Coronary artery (tissue), 2 donors: ENCODE measurements around the gene SLIT3.

Source experiments
- DNase-seq: peaks from one replicate; pipeline ENCODE4 v3.0.0-alpha.2; 2017; ENCODE audit warnings: low spot score
- H3K27ac ChIP-seq, 2 donors: fragments of 200-600 bp; sonication (generic); one replicate each; pipeline ENCODE4 v1.5.1; 2016 to 2019
- H3K4me3 ChIP-seq: fragments of 200-600 bp; sonication (generic); 2 replicates; pipeline ENCODE4 v1.5.1; 2016; ENCODE audit warnings: mild to moderate bottlenecking, moderate library complexity
- CTCF ChIP-seq: fragments of 200-600 bp; sonication (generic); IDR thresholded peaks from one replicate; pipeline ENCODE4 v1.5.1; 2019; ENCODE audit warnings: antibody characterized with exemption

The SLIT3 gene

GRCh38 chr5:169307646-169308045 is 6.7 kb upstream of the SLIT3 start:
- Histone ChIP-seq H3K4me3 (no peak overlapping the region), H3K27ac (no peak overlapping the region)
- DNase-seq = no peak
- no peak for TF ChIP-seq CTCF

GRCh38 chr5:169305366-169305765 is 4.4 kb upstream of the SLIT3 start:
- DNase-seq = no peak
- no peak overlapping the region for H3K27ac ChIP-seq
- no peak for TF ChIP-seq CTCF
- no peak overlapping the region for H3K4me3 ChIP-seq

GRCh38 chr5:169304175-169304574 is 3.2 kb upstream of the SLIT3 start:
- Histone ChIP-seq H3K27ac (no peak overlapping the region), H3K4me3 (no peak overlapping the region)
- TF ChIP-seq CTCF = no peak
- DNase-seq = no peak

GRCh38 chr5:169303119-169303515 is 2.2 kb upstream of the SLIT3 start:
- TF ChIP-seq CTCF = no peak
- Histone ChIP-seq H3K27ac (no peak overlapping the region), H3K4me3 (no peak overlapping the region)
- no peak for DNase-seq

- Histone ChIP-seq H3K4me3 (peak overlapping the region; percentile 18), H3K27ac (peak overlapping the region in 1 of 2 donors; percentile 94)
- peak; percentile 87 for TF ChIP-seq CTCF
- DNase-seq = peak; percentile 82
These were observed 1.7 kb upstream of the SLIT3 start for GRCh38 chr5:169302491-169303118.

- Histone ChIP-seq H3K27ac (peak overlapping the region; percentile 73 to 94), H3K4me3 (peak overlapping the region; percentile 84)
- no peak for TF ChIP-seq CTCF
- DNase-seq = no peak
These were observed 1.0 kb upstream of the SLIT3 start for GRCh38 chr5:169301986-169302385.

- no peak for TF ChIP-seq CTCF
- Histone ChIP-seq H3K4me3 (peak overlapping the region; percentile 84), H3K27ac (peak overlapping the region; percentile 73 to 94)
- DNase-seq = peak; percentile 78
These were observed 521 bp upstream of the SLIT3 start for GRCh38 chr5:169301386-169301934.
